22Rv1 (cell line): Measurements from ENCODE around the gene FHOD3.

Experiments
- H3K27ac ChIP-seq: fragments of 450-650 bp; 2 replicates; pipeline ENCODE4 v1.5.1; 2017
- ZFX ChIP-seq: fragments of 450-650 bp; IDR thresholded peaks from 2 replicates; pipeline ENCODE4 v1.6.1; 2017; ENCODE audit warnings: antibody characterized with exemption, borderline replicate concordance
- TF ChIP-seq, protein P1 (sequence below): fragments of 450-650 bp; IDR thresholded peaks from 2 replicates; pipeline ENCODE4 v1.5.1; 2017; ENCODE audit warnings: mild to moderate bottlenecking

The FHOD3 gene

DNA sequence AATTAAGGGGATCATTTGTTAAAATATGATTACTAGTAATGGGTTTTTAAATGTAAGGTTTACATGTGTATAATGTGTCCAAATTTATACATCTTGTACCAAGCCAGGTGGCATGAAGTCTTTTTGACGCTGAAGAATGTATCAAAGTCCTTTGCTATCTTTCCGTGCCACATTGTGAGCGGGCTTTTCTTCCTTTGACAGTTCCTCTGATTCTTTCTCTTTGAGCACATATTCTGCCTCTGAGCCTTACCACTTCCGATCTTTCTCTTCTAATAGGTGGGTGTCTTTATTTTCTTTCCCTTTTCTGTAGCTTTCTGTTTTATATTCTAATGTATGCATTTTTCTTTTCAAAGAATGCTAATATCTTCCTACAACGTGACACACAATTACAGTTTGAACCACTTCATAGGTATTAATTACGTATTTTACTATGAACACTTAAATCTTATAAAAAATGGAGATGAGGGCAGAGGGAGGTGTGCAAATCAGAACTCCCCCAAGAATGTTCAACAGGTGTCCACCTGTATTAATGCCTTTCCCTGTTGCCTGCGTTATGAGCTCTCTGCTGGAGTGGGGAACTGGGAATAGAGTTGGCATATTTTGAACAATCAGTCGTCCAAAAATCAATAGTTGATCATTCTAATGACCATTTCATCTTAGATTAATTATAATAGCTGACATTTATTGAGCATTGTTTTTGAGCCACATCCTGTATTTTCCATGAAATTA, 355.8 kb downstream of the FHOD3 start:
- H3K27ac ChIP-seq: no peak overlapping the region
- TF ChIP-seq, protein P1, sequence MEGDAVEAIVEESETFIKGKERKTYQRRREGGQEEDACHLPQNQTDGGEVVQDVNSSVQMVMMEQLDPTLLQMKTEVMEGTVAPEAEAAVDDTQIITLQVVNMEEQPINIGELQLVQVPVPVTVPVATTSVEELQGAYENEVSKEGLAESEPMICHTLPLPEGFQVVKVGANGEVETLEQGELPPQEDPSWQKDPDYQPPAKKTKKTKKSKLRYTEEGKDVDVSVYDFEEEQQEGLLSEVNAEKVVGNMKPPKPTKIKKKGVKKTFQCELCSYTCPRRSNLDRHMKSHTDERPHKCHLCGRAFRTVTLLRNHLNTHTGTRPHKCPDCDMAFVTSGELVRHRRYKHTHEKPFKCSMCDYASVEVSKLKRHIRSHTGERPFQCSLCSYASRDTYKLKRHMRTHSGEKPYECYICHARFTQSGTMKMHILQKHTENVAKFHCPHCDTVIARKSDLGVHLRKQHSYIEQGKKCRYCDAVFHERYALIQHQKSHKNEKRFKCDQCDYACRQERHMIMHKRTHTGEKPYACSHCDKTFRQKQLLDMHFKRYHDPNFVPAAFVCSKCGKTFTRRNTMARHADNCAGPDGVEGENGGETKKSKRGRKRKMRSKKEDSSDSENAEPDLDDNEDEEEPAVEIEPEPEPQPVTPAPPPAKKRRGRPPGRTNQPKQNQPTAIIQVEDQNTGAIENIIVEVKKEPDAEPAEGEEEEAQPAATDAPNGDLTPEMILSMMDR: no peak
- TF ChIP-seq ZFX: no peak

DNA sequence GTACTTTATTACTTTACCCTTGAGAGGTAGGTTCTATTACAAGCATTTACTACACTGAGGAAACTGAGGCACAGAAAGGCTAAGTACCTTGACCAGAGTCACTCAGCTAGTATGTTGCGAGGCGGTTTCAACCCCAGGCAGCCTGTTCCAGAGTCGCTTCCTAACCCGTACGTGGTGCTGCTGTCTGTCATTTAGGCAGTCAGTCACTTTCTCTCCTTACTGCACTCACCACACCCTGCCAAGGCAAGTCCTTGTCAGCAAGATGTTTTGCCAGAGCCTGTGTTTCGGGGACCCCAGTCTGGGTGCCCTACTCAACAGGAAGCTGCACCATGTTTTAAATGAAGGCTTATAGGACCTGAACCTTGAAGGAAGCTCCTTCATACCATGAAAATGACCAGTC, 356.4 kb downstream of the FHOD3 start:
- H3K27ac ChIP-seq: no peak overlapping the region
- TF ChIP-seq ZFX: no peak
- TF ChIP-seq, protein P1: no peak

- TF ChIP-seq, protein P1: no peak
Observed at GRCh38 chr18:36655074-36655473, 357.6 kb downstream of the FHOD3 start.

DNA sequence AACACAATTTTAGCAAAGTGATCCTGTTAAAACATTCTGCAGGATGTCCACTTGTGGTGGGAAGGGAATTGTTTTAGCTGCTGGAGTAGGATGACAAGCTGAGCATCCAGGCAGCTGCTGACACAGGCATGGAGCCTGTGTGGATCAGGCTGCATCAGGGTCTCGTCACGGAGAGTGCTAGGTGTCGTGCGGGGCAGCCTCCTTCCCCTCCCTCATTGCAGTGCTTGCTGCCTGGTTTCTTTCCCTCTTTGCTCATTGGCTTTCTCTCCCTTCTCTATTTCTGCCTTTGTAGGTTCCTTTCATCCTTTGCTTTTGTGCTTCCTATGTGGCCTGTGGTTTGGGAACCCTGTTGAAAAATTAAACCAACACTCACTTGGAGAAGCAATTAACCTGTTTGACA, 358.4 kb downstream of the FHOD3 start:
- no peak overlapping the region for H3K27ac ChIP-seq
- no peak for TF ChIP-seq ZFX
- TF ChIP-seq, protein P1: no peak

More at GRCh38 chr18:36655074-36655473, 357.6 kb downstream of the FHOD3 start:
- H3K27ac ChIP-seq: no peak overlapping the region

DNA sequence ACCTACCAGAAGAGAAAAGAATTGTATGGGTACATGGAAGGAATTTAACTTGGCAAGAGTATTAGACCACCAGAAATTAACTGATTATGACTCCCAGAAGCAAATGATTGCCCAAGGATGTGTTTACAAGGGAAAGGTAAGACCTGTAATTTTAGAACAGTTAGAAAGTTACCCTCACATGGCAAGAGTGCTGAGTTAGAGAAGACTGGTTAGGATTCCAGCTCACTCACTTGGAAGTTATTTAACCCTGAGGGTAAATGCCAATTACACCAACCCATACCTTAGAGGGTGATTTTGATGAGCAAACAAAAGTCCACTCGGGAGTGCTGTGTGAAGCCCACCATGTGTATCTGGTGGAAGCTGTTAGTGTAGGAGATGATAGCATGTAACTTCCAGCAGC, 361.1 kb downstream of the FHOD3 start:
- no peak overlapping the region for H3K27ac ChIP-seq
- TF ChIP-seq, protein P1: no peak
- TF ChIP-seq ZFX: no peak

DNA sequence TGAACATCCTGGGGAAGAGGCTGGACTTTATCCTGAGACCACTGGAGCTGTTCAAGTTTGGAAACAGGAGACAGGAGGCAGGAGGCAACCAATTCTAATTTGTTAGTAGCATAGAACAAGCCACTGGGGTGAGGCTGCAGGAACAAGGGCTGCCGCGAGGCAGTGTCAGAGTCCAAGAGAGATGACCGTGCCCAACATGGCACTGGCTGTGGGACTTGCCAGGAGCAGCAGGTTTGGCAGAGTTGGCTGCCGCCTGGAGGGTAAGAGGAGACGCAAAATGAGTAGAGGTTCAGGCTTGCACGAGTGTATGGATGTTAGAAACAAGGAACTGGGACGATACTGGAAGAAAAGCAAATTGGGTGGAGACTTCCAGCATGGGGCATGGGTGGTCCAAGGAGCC, 362.8 kb downstream of the FHOD3 start:
- TF ChIP-seq, protein P1: no peak
- no peak for TF ChIP-seq ZFX
- H3K27ac ChIP-seq: no peak overlapping the region

GRCh38 chr18:36661999-36662398, 364.5 kb downstream of the FHOD3 start:
- no peak overlapping the region for H3K27ac ChIP-seq
- TF ChIP-seq, protein P1: no peak
- TF ChIP-seq ZFX: no peak
